Lower leg skin (tissue), 4 donors: ENCODE results near the gene ROR2. TPM values are rescaled to one million over a fixed set of nuclear protein-coding genes. Genes with fewer than 3 reads are reported as not detected.

Experiments
- DNase-seq, 2 donors: peaks; one replicate each; pipeline ENCODE4 v3.0.0-alpha.2; 2019; ENCODE audit warnings: low spot score in 2 of 2
- H3K4me3 ChIP-seq: fragments of 200-600 bp; sonication (generic); 2 replicates; pipeline ENCODE4 v1.5.1; 2017; ENCODE audit warnings: mild to moderate bottlenecking, low read depth; ENCODE audit not compliant: poor library complexity, severe bottlenecking
- CTCF ChIP-seq, 3 donors: fragments of 450-650 bp; IDR thresholded peaks; one replicate each; pipeline ENCODE4 v1.5.1; 2016; ENCODE audit warnings: antibody characterized with exemption in 3 of 3, mild to moderate bottlenecking in 3 of 3, moderate library complexity in 2 of 3
- POLR2A ChIP-seq, 2 donors: fragments of 450-650 bp; IDR thresholded peaks; one replicate each; pipeline ENCODE4 v1.6.1; 2016 to 2017; ENCODE audit warnings: antibody characterized with exemption in 2 of 2, mild to moderate bottlenecking in 1 of 2, moderate library complexity in 1 of 2
- WGBS, 2 donors: methylation state at CpG; one replicate each; pipeline ENCODE4 v1.1.5; 2018; 5-methylcytosine and 5-hydroxymethylcytosine counted together
- intact Hi-C: fragments of 100-400 bp; cut with DNase I; formaldehyde crosslinking; loops from one replicate; pipeline ENCODE4 v1.15.0; 2023; ENCODE audit warnings: low total_unique reads
- total RNA-seq, 4 donors: library from RNA; depleted of rRNA; stranded (reverse); fragments of >200 nt; gene quantifications; one replicate each; pipeline ENCODE4 v1.1.0, GENCODE V29; 2016

ROR2 gene
- total RNA-seq, 4 donors from 2014 or later, result 2.3 to 8.7 (median 5.8) TPM

GRCh38 chr9:91929331-91929730 is 20.7 kb downstream of the ROR2 start:
- intact Hi-C loops, result no loop called here
- TF ChIP-seq CTCF (IDR thresholded peaks at IDR 0.05) (no peak), POLR2A (IDR thresholded peaks at IDR 0.05) (no peak)
- peak in 1 of 2 donors; percentile 31 for DNase-seq
- WGBS, 2 donors, result 91 to 96% methylated on average over 7 of the region's 7 CpGs
- no peak overlapping the region for H3K4me3 ChIP-seq

- 90 to 96% methylated on average over 8 of the region's 8 CpGs for WGBS, 2 donors
- intact Hi-C loops, result no loop called here
- H3K4me3 ChIP-seq, result no peak overlapping the region
- no peak for TF ChIP-seq POLR2A (IDR thresholded peaks at IDR 0.05)
- TF ChIP-seq CTCF (IDR thresholded peaks at IDR 0.05), result no peak
- DNase-seq, result peak in 1 of 2 donors; percentile 72
Observed at GRCh38 chr9:91927922-91928510, 22.0 kb downstream of the ROR2 start.

GRCh38 chr9:91924090-91924489 is 25.9 kb downstream of the ROR2 start:
- peak in 1 of 2 donors; percentile 61 for DNase-seq
- H3K4me3 ChIP-seq, result no peak overlapping the region
- intact Hi-C loops, result no loop called here
- 92 to 94% methylated on average over 6 of the region's 6 CpGs for WGBS, 2 donors
- TF ChIP-seq CTCF (IDR thresholded peaks at IDR 0.05) (no peak), POLR2A (IDR thresholded peaks at IDR 0.05) (no peak)

GRCh38 chr9:91923145-91923544 is 26.9 kb downstream of the ROR2 start:
- WGBS, 2 donors, result 75 to 77% methylated on average over 1 of the region's 1 CpG
- no peak overlapping the region for H3K4me3 ChIP-seq
- TF ChIP-seq CTCF (IDR thresholded peaks at IDR 0.05) (no peak), POLR2A (IDR thresholded peaks at IDR 0.05) (no peak)
- intact Hi-C loops, result no loop called here
- peak in 1 of 2 donors; percentile 31 for DNase-seq

GRCh38 chr9:91921371-91921770 is 28.7 kb downstream of the ROR2 start:
- WGBS, 2 donors, result 89 to 91% methylated on average over 9 of the region's 9 CpGs
- intact Hi-C loops, result no loop called here

More at GRCh38 chr9:91921371-91921770, 28.7 kb downstream of the ROR2 start:
- no peak overlapping the region for H3K4me3 ChIP-seq
- TF ChIP-seq CTCF (IDR thresholded peaks at IDR 0.05) (no peak), POLR2A (IDR thresholded peaks at IDR 0.05) (no peak)
- DNase-seq, result peak in 1 of 2 donors; percentile 48
